ENCODE data around the gene C1orf35.

The C1orf35 gene

GRCh38 chr1:228077565-228078330 lies 25.4 kb downstream of the C1orf35 start:
- H3K27me3 Mint-ChIP-seq = no peaks in the 10 kb centered on the region

GRCh38 chr1:228076796-228077430 lies 26.2 kb downstream of the C1orf35 start:
- Mint-ChIP-seq H3K27me3 (no peaks in the 10 kb centered on the region), H3K36me3 (peaks cover 0 to 10% of the 10 kb centered on the region in 2 donors), H3K4me1 (peaks cover 23 to 37% of the 10 kb centered on the region in 2 donors), H3K27ac (no peak overlapping the region), H3K4me3 (no peak overlapping the region), H3K9me3 (no peaks in the 10 kb centered on the region)
- DNase-seq (no peak), ATAC-seq (replicated peaks) (no peak)

More at GRCh38 chr1:228077565-228078330, 25.4 kb downstream of the C1orf35 start:
- ATAC-seq (replicated peaks) (no peak), DNase-seq (no peak)
- H3K9me3 Mint-ChIP-seq = no peaks in the 10 kb centered on the region
- no peak overlapping the region for H3K4me3 Mint-ChIP-seq
- peaks cover 20 to 37% of the 10 kb centered on the region in 2 donors for H3K4me1 Mint-ChIP-seq
- H3K36me3 Mint-ChIP-seq = peaks cover 0 to 10% of the 10 kb centered on the region in 2 donors
- no peak overlapping the region for H3K27ac Mint-ChIP-seq

GRCh38 chr1:228075801-228076271 lies 27.3 kb downstream of the C1orf35 start:
- H3K4me3 Mint-ChIP-seq = no peak overlapping the region
- peaks cover 0 to 10% of the 10 kb centered on the region in 2 donors for H3K36me3 Mint-ChIP-seq
- no peaks in the 10 kb centered on the region for H3K9me3 Mint-ChIP-seq
- no peaks in the 10 kb centered on the region for H3K27me3 Mint-ChIP-seq
- peaks cover 18 to 26% of the 10 kb centered on the region in 2 donors for H3K4me1 Mint-ChIP-seq
- H3K27ac Mint-ChIP-seq = no peak overlapping the region
- no peak for DNase-seq
- no peak for ATAC-seq (replicated peaks)

GRCh38 chr1:228074954-228075730 lies 28.0 kb downstream of the C1orf35 start:
- peaks cover 18 to 22% of the 10 kb centered on the region in 2 donors for H3K4me1 Mint-ChIP-seq
- H3K9me3 Mint-ChIP-seq = no peaks in the 10 kb centered on the region
- H3K4me3 Mint-ChIP-seq = no peak overlapping the region

GRCh38 chr1:228073857-228074545 lies 29.1 kb downstream of the C1orf35 start:
- H3K27me3 Mint-ChIP-seq = no peaks in the 10 kb centered on the region
- no peak for DNase-seq
- H3K27ac Mint-ChIP-seq = peak overlapping the region; percentile 47
- no peak overlapping the region for H3K4me3 Mint-ChIP-seq
- no peak for ATAC-seq (replicated peaks)
- peaks cover 16 to 17% of the 10 kb centered on the region in 2 donors for H3K4me1 Mint-ChIP-seq
- H3K9me3 Mint-ChIP-seq = no peaks in the 10 kb centered on the region
- peaks cover 0 to 6% of the 10 kb centered on the region in 2 donors for H3K36me3 Mint-ChIP-seq

More at GRCh38 chr1:228074954-228075730, 28.0 kb downstream of the C1orf35 start:
- Mint-ChIP-seq H3K27me3 (no peaks in the 10 kb centered on the region), H3K36me3 (peaks cover 0 to 10% of the 10 kb centered on the region in 2 donors), H3K27ac (no peak overlapping the region)
- no peak for DNase-seq
- no peak for ATAC-seq (replicated peaks)

GRCh38 chr1:228073061-228073856 lies 29.9 kb downstream of the C1orf35 start:
- no peaks in the 10 kb centered on the region for H3K27me3 Mint-ChIP-seq
- no peak for ATAC-seq (replicated peaks)

GRCh38 chr1:228072658-228073043 lies 30.5 kb downstream of the C1orf35 start:
- ATAC-seq (replicated peaks) (peak in 1 of 2 donors; percentile 28), DNase-seq (no peak)
- Mint-ChIP-seq H3K36me3 (peaks cover 0 to 2% of the 10 kb centered on the region in 2 donors), H3K4me1 (peaks cover 8 to 13% of the 10 kb centered on the region in 2 donors), H3K27me3 (peaks cover 0 to 3% of the 10 kb centered on the region in 2 donors), H3K4me3 (no peak overlapping the region), H3K9me3 (no peaks in the 10 kb centered on the region), H3K27ac (no peak overlapping the region)

More at GRCh38 chr1:228073061-228073856, 29.9 kb downstream of the C1orf35 start:
- peaks cover 12 to 13% of the 10 kb centered on the region in 2 donors for H3K4me1 Mint-ChIP-seq
- peaks cover 0 to 4% of the 10 kb centered on the region in 2 donors for H3K36me3 Mint-ChIP-seq
- H3K27ac Mint-ChIP-seq = no peak overlapping the region
- no peak for DNase-seq
- no peak overlapping the region for H3K4me3 Mint-ChIP-seq
- no peaks in the 10 kb centered on the region for H3K9me3 Mint-ChIP-seq

GRCh38 chr1:228071839-228072657 lies 31.1 kb downstream of the C1orf35 start:
- peaks cover 2 to 11% of the 10 kb centered on the region in 2 donors for H3K4me1 Mint-ChIP-seq
- H3K27ac Mint-ChIP-seq = no peak overlapping the region
- no peaks in the 10 kb centered on the region for H3K9me3 Mint-ChIP-seq
- no peaks in the 10 kb centered on the region for H3K36me3 Mint-ChIP-seq
- ATAC-seq (replicated peaks) (peak; percentile 27 to 52), DNase-seq (no peak)
- H3K4me3 Mint-ChIP-seq = no peak overlapping the region
- peaks cover 5 to 9% of the 10 kb centered on the region in 2 donors for H3K27me3 Mint-ChIP-seq

- Mint-ChIP-seq H3K4me3 (no peak overlapping the region), H3K9me3 (no peaks in the 10 kb centered on the region), H3K4me1 (peaks cover 0 to 11% of the 10 kb centered on the region in 2 donors), H3K27me3 (peaks cover 17 to 21% of the 10 kb centered on the region in 2 donors), H3K36me3 (no peaks in the 10 kb centered on the region), H3K27ac (no peak overlapping the region)
- ATAC-seq (replicated peaks) = no peak
- DNase-seq = no peak
These were observed 32.3 kb downstream of the C1orf35 start for GRCh38 chr1:228070851-228071250.

GRCh38 chr1:228070173-228070572 lies 33.0 kb downstream of the C1orf35 start:
- H3K27me3 Mint-ChIP-seq = peaks cover 24 to 27% of the 10 kb centered on the region in 2 donors
- H3K36me3 Mint-ChIP-seq = no peaks in the 10 kb centered on the region
- no peak for ATAC-seq (replicated peaks)
- H3K9me3 Mint-ChIP-seq = no peaks in the 10 kb centered on the region
- no peak overlapping the region for H3K4me3 Mint-ChIP-seq
- H3K27ac Mint-ChIP-seq = no peak overlapping the region
- no peak for DNase-seq
- peaks cover 0 to 11% of the 10 kb centered on the region in 2 donors for H3K4me1 Mint-ChIP-seq

- Mint-ChIP-seq H3K27ac (no peak overlapping the region), H3K4me3 (no peak overlapping the region), H3K36me3 (no peaks in the 10 kb centered on the region), H3K4me1 (peaks cover 0 to 6% of the 10 kb centered on the region in 2 donors), H3K9me3 (no peaks in the 10 kb centered on the region), H3K27me3 (peaks cover 30 to 42% of the 10 kb centered on the region in 2 donors)
- ATAC-seq (replicated peaks) (no peak), DNase-seq (no peak)
These were observed 34.8 kb downstream of the C1orf35 start for GRCh38 chr1:228068359-228068758.

GRCh38 chr1:228066891-228067654 lies 36.1 kb downstream of the C1orf35 start:
- ATAC-seq (replicated peaks) (no peak), DNase-seq (no peak)
- peaks cover 0 to 1% of the 10 kb centered on the region in 2 donors for H3K4me1 Mint-ChIP-seq
- H3K9me3 Mint-ChIP-seq = no peaks in the 10 kb centered on the region
- H3K36me3 Mint-ChIP-seq = no peaks in the 10 kb centered on the region
- H3K27ac Mint-ChIP-seq = no peak overlapping the region
- H3K4me3 Mint-ChIP-seq = no peak overlapping the region
- peaks cover 37 to 54% of the 10 kb centered on the region in 2 donors for H3K27me3 Mint-ChIP-seq
